Endothelial cell of umbilical vein (primary cell): ENCODE data around the gene MBNL2. TPM values are rescaled to one million over a fixed set of nuclear protein-coding genes. Genes with fewer than 3 reads are reported as not detected.

Experiments used
- BruUV-seq: library from RNA; stranded (reverse); fragments of 400-500 nt; replicated peaks from 2 replicates; lab custom pipeline; 2021; lab: Mats Ljungman, UMichigan
- CTCF ChIA-PET: fragments of 300-600, 350-600 bp; sonication (Branson Sonifier 250); formaldehyde crosslinking; loops from one replicate; lab custom pipeline; 2021; ENCODE audit warnings: antibody characterized with exemption, inconsistent platforms; lab: Charles Lee
- POLR2A ChIA-PET: fragments of 300-600, 350-600 bp; sonication (Branson Sonifier 250); formaldehyde crosslinking; loops from one replicate; lab custom pipeline; 2021; ENCODE audit warnings: antibody characterized with exemption, inconsistent platforms; lab: Charles Lee
- DNase-seq: peaks from one replicate; pipeline ENCODE4 v3.0.0-alpha.2; 2011; ENCODE audit warnings: low read depth, low spot score
- FAIRE-seq: peaks from 2 replicates; lab custom pipeline; 2011; peaks lifted over from hg19 to GRCh38; lab: Jason Lieb, UNC
- H2AFZ ChIP-seq: 2 replicates; pipeline ENCODE4 v1.6.0; 2012; ENCODE audit warnings: low read depth, low read length, control low read depth, inconsistent platforms
- H3K27ac ChIP-seq: 2 replicates; pipeline ENCODE4 v1.5.1; 2011; ENCODE audit warnings: low read depth, mild to moderate bottlenecking, control low read depth, low read length, moderate library complexity; ENCODE audit not compliant: insufficient read depth
- H3K27me3 ChIP-seq, 2 experiments: 2 replicates each; pipeline versions ENCODE4 v1.6.0 to v1.6.1; 2011; ENCODE audit warnings: low read length in 2 of 2, mixed read lengths in 1 of 2; ENCODE audit not compliant: control insufficient read depth in 2 of 2, insufficient read depth in 2 of 2
- H3K36me3 ChIP-seq, 2 experiments: 2 replicates in 1 of 2; 3 replicates in 1 of 2; pipeline ENCODE4 v1.5.1; 2011; ENCODE audit warnings: low read length in 2 of 2, mild to moderate bottlenecking in 1 of 2, moderate library complexity in 1 of 2; ENCODE audit not compliant: control insufficient read depth in 2 of 2, insufficient read depth in 2 of 2; ENCODE audit errors: extremely low read depth in 1 of 2
- H3K4me1 ChIP-seq: 3 replicates; pipeline ENCODE4 v1.5.1; 2011; ENCODE audit warnings: mild to moderate bottlenecking, low read length; ENCODE audit not compliant: control insufficient read depth, insufficient read depth; ENCODE audit errors: extremely low read depth
- H3K4me2 ChIP-seq: 2 replicates; pipeline ENCODE4 v1.6.1; 2011; ENCODE audit warnings: low read length, control low read depth, mixed read lengths; ENCODE audit not compliant: insufficient read depth
- H3K4me3 ChIP-seq, 3 experiments: fragments of 200-600 bp in 1 of 3; sonication (generic), shearing (Covaris generic) in 1 of 3; replicated peaks in 1 of 3; 2 replicates each; pipeline ENCODE4 v1.5.1; 2011 to 2016; ENCODE audit warnings: control low read depth in 3 of 3, low read length in 3 of 3, mild to moderate bottlenecking in 2 of 3, inconsistent platforms in 1 of 3, low read depth in 1 of 3, moderate library complexity in 1 of 3; ENCODE audit not compliant: insufficient read depth in 1 of 3
- H3K79me2 ChIP-seq: 2 replicates; pipeline ENCODE4 v1.6.0; 2012; ENCODE audit warnings: low read length, inconsistent platforms; ENCODE audit not compliant: control insufficient read depth, insufficient read depth
- H3K9ac ChIP-seq: replicated peaks from 2 replicates; pipeline ENCODE3; 2011; ENCODE audit warnings: low read length, control low read depth; ENCODE audit not compliant: insufficient read depth; ENCODE audit errors: extremely low read depth
- H3K9me1 ChIP-seq: replicated peaks from 3 replicates; pipeline ENCODE4 v1.6.0; 2011; ENCODE audit warnings: mild to moderate bottlenecking, low read length; ENCODE audit not compliant: control insufficient read depth, insufficient read depth; ENCODE audit errors: extremely low read depth
- H3K9me3 ChIP-seq: replicated peaks from 2 replicates; pipeline ENCODE4 v1.5.1; 2012; ENCODE audit warnings: low read length, inconsistent platforms; ENCODE audit not compliant: control insufficient read depth, insufficient read depth
- H4K20me1 ChIP-seq: replicated peaks from 2 replicates; pipeline ENCODE3; 2011; ENCODE audit warnings: mild to moderate bottlenecking, low read length; ENCODE audit not compliant: control insufficient read depth, insufficient read depth; ENCODE audit errors: extremely low read depth
- CTCF ChIP-seq, 2 donors: IDR thresholded peaks; 1 replicate in 1 of 2; 2 replicates in 1 of 2; pipeline ENCODE4 v1.5.1; 2011; ENCODE audit warnings: low read length in 2 of 2, mild to moderate bottlenecking in 2 of 2, moderate library complexity in 2 of 2, control low read depth in 1 of 2, inconsistent platforms in 1 of 2, low read depth in 1 of 2; ENCODE audit not compliant: insufficient read depth in 1 of 2; ENCODE audit errors: extremely low read depth in 1 of 2
- EZH2 ChIP-seq: IDR thresholded peaks from 2 replicates; pipeline ENCODE4 v1.6.1; 2012; ENCODE audit warnings: borderline replicate concordance, low read depth, mild to moderate bottlenecking, moderate library complexity, low read length, inconsistent platforms; ENCODE audit not compliant: severe bottlenecking
- FOS ChIP-seq: IDR thresholded peaks from 2 replicates; pipeline ENCODE4 v1.6.1; 2011; ENCODE audit warnings: mild to moderate bottlenecking, low read length, moderate library complexity, borderline replicate concordance; ENCODE audit not compliant: insufficient read depth
- GATA2 ChIP-seq: IDR thresholded peaks from 2 replicates; pipeline ENCODE4 v1.7.0; 2011; ENCODE audit warnings: low read depth, mild to moderate bottlenecking, moderate library complexity, mixed read lengths, low read length; ENCODE audit not compliant: insufficient read length, insufficient read depth
- JUN ChIP-seq: IDR thresholded peaks from 2 replicates; pipeline ENCODE4 v1.6.1; 2011; ENCODE audit warnings: borderline replicate concordance, low read depth; ENCODE audit not compliant: insufficient read length, insufficient read depth
- MAX ChIP-seq: IDR thresholded peaks from 2 replicates; pipeline ENCODE4 v1.6.1; 2011; ENCODE audit not compliant: insufficient read depth, insufficient read length
- MYC ChIP-seq: IDR thresholded peaks from one replicate; pipeline ENCODE4 v1.6.1; 2011; ENCODE audit warnings: mild to moderate bottlenecking, low read depth, low read length
- POLR2A ChIP-seq: IDR thresholded peaks from 2 replicates; pipeline ENCODE4 v1.6.1; 2012; ENCODE audit warnings: low read depth, mild to moderate bottlenecking, control low read depth, low read length
- POLR2AphosphoS5 ChIP-seq: IDR thresholded peaks from 2 replicates; pipeline ENCODE4 v1.6.1; 2012; ENCODE audit warnings: low read depth, mild to moderate bottlenecking, control low read depth, low read length, moderate library complexity; ENCODE audit not compliant: insufficient read depth
- dilution Hi-C: fragments of 300-500 bp; cut with MboI; formaldehyde crosslinking; loops from one replicate; pipeline ENCODE4 v1.15.0; 2019; ENCODE audit warnings: low sequenced_read_pairs; ENCODE audit not compliant: extremely low pct_ligation_motif_present
- intact Hi-C: fragments of 100-400 bp; cut with micrococcal nuclease; formaldehyde crosslinking; loops from one replicate; pipeline ENCODE4 v1.10.0; 2022
- polyA plus RNA-seq, 4 experiments: library from polyadenylated mRNA; depleted of rRNA in 3 of 4; stranded (reverse) in 3 of 4; unstranded in 1 of 4; fragments of >200 nt; gene quantifications; 2 replicates each; pipeline versions ENCODE4 v1.2.1 to v1.2.3, GENCODE V29; 2011 to 2012; ENCODE audit warnings: missing spikeins in 1 of 4
- total RNA-seq: library from RNA; stranded (reverse); gene quantifications from 2 replicates; pipeline ENCODE4 v1.2.3, GENCODE V29; 2021

MBNL2 gene
- total and polyA plus RNA-seq, 2 donors (not counting 3 experiments of a cell fraction or from before 2014, with no cell fraction given): 32.9 to 76.5 TPM

DNA sequence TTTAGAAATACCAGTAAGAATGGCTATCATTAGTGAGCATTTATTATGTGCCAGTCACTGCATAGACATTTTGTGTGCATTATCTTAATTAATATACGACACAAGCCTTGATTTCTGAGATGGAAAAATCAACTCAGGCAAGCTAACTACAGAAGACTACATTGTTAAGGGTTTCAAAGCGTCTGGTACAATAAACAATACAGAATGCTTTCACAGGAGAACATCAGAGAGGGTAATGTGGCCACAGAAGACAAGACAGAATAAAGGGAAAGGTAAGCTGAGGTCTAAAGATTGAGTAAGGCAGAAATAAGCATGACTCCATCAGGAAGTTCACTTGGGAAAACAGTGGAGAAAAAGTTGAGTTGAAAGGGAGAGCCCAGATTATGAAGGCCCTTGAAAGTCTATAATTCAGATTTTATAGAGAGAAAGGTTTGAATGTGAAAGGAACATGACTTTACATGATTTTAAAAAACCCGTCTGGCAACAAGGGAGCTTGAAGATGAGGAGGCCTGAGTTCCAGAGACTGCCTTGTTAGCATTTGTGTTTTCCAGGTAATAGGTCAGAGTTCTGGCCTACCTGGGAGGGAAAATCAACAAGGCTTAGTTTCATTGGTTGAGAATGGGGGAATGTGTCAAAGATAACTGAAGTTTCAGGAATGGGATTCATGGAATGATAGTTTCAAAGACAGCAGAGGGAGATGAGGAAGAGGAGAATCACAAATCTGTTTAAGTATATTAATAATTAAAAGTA, 1.8 kb upstream of the MBNL2 start:
- no peaks in the 10 kb centered on the region for H3K9me3 ChIP-seq
- FAIRE-seq: no peak
- H3K79me2 ChIP-seq: peaks cover 32% of the 10 kb centered on the region
- no peaks in the 10 kb centered on the region for H4K20me1 ChIP-seq
- no peak overlapping the region for H2AFZ ChIP-seq
- H3K36me3 ChIP-seq: no peaks in the 10 kb centered on the region
- H3K4me3 ChIP-seq: no peak overlapping the region
- POLR2A ChIA-PET: no interaction called here
- BruUV-seq: no TSS peak
- dilution Hi-C loops (loop anchor here (25.0 kb wide), 1 partner anchor 108 kb away; no protein-coding TSS in a partner anchor), intact Hi-C loops (no loop called here)
- no peak overlapping the region for H3K9ac ChIP-seq
- peaks cover 13% of the 10 kb centered on the region for H3K4me1 ChIP-seq
- DNase-seq: no peak
- CTCF ChIA-PET: interaction anchor here (0.9 to 3.0 kb wide), 4 partner anchors 9 to 139 kb away, joined by 3 to 16 read pairs (median 4); no protein-coding TSS in a partner anchor
- H3K27me3 ChIP-seq: no peaks in the 10 kb centered on the region
- no peak for TF ChIP-seq POLR2A
- TF ChIP-seq CTCF (IDR thresholded peaks at IDR 0.05; ENCODE audit: extremely low read depth in 1 of 2, insufficient read depth in 1 of 2, low read depth in 1 of 2, low read length in 2 of 2): no peak
- TF ChIP-seq GATA2: no peak
- TF ChIP-seq JUN: no peak
- no peak for TF ChIP-seq EZH2
- no peak for TF ChIP-seq MAX
- TF ChIP-seq POLR2AphosphoS5: no peak
- TF ChIP-seq FOS: no peak
- TF ChIP-seq MYC: no peak
- no peaks in the 10 kb centered on the region for H3K9me1 ChIP-seq
- no peak overlapping the region for H3K27ac ChIP-seq
- H3K4me2 ChIP-seq: no peak overlapping the region
